ENCODE results near the gene CYP11A1. TPM values are rescaled to one million over a fixed set of nuclear protein-coding genes. Genes with fewer than 3 reads are reported as not detected.
"Not testable (repeated sequence)": the region's sequence is repeated elsewhere in the genome, so short reads cannot be mapped to it uniquely, and the experiment has no call there.

CYP11A1 gene
- total and polyA plus RNA-seq, 3 experiments from 2014 or later = not detected

- H3K9me3 ChIP-seq (ENCODE audit: low read length); H3K9me3 Mint-ChIP-seq; H3K36me3 ChIP-seq (ENCODE audit: insufficient read depth, low read length); CTCF ChIA-PET; DNase-seq; H3K4me3 ChIP-seq (ENCODE audit: low read length); H3K27me3 Mint-ChIP-seq; H3K4me3 Mint-ChIP-seq; H3K27me3 ChIP-seq (ENCODE audit: insufficient read depth, low read length, poor library complexity, severe bottlenecking); POLR2A ChIA-PET; H3K36me3 Mint-ChIP-seq: not testable (repeated sequence)
- H3K27ac Mint-ChIP-seq = peak overlapping the region in 3 of 8 donors; percentile 14 to 58 (median 38)
- peaks cover 10 to 38% (median 17%) of the 10 kb centered on the region in 3 donors for H3K4me1 Mint-ChIP-seq
- Histone ChIP-seq H3K27ac (ENCODE audit: low read depth, low read length) (peak overlapping the region; percentile 81), H3K4me1 (ENCODE audit: insufficient read depth, low read length) (peaks cover 20% of the 10 kb centered on the region)
Observed at GRCh38 chr15:74390049-74390646, 22.7 kb upstream of the CYP11A1 start.

- Histone ChIP-seq H3K36me3 (ENCODE audit: insufficient read depth, low read length) (no peaks in the 10 kb centered on the region), H3K9me3 (ENCODE audit: low read length) (no peaks in the 10 kb centered on the region), H3K4me1 (ENCODE audit: insufficient read depth, low read length) (peaks cover 27% of the 10 kb centered on the region), H3K27me3 (ENCODE audit: insufficient read depth, low read length, poor library complexity, severe bottlenecking) (no peaks in the 10 kb centered on the region), H3K27ac (ENCODE audit: low read depth, low read length) (peak overlapping the region; percentile 81), H3K4me3 (ENCODE audit: low read length) (no peak overlapping the region)
- Mint-ChIP-seq H3K4me3 (no peak overlapping the region), H3K27me3 (peaks cover 0 to 1% of the 10 kb centered on the region in 2 donors), H3K4me1 (peaks cover 17 to 42% (median 24%) of the 10 kb centered on the region in 3 donors), H3K9me3 (no peaks in the 10 kb centered on the region), H3K36me3 (no peaks in the 10 kb centered on the region), H3K27ac (peak overlapping the region in 1 of 8 donors; percentile 55)
- POLR2A ChIA-PET = no interaction called here
- CTCF ChIA-PET = interaction anchor here (1.0 kb wide), 1 partner anchor 14 kb away, joined by 5 read pairs; no protein-coding TSS in a partner anchor
- DNase-seq = no peak
Observed at GRCh38 chr15:74389241-74390048, 22.0 kb upstream of the CYP11A1 start.

GRCh38 chr15:74388363-74388951, 21.0 kb upstream of the CYP11A1 start:
- Histone ChIP-seq H3K4me1 (ENCODE audit: insufficient read depth, low read length) (peaks cover 37% of the 10 kb centered on the region), H3K36me3 (ENCODE audit: insufficient read depth, low read length) (no peaks in the 10 kb centered on the region), H3K27me3 (ENCODE audit: insufficient read depth, low read length, poor library complexity, severe bottlenecking) (no peaks in the 10 kb centered on the region), H3K4me3 (ENCODE audit: low read length) (no peak overlapping the region), H3K27ac (ENCODE audit: low read depth, low read length) (peak overlapping the region; percentile 81), H3K9me3 (ENCODE audit: low read length) (no peaks in the 10 kb centered on the region)
- H3K4me3 Mint-ChIP-seq = no peak overlapping the region
- no peak for DNase-seq
- H3K27ac Mint-ChIP-seq = no peak overlapping the region
- H3K27me3 Mint-ChIP-seq = no peaks in the 10 kb centered on the region
- H3K9me3 Mint-ChIP-seq = no peaks in the 10 kb centered on the region
- no peaks in the 10 kb centered on the region for H3K36me3 Mint-ChIP-seq
- POLR2A ChIA-PET = no interaction called here
- CTCF ChIA-PET = interaction anchor here (1.0 kb wide), 1 partner anchor 13 kb away, joined by 5 read pairs; no protein-coding TSS in a partner anchor
- peaks cover 24 to 46% (median 34%) of the 10 kb centered on the region in 3 donors for H3K4me1 Mint-ChIP-seq

GRCh38 chr15:74387621-74388362, 20.3 kb upstream of the CYP11A1 start:
- no peaks in the 10 kb centered on the region for H3K27me3 ChIP-seq (ENCODE audit: insufficient read depth, low read length, poor library complexity, severe bottlenecking)
- no peak overlapping the region for H3K4me3 ChIP-seq (ENCODE audit: low read length)
- no peaks in the 10 kb centered on the region for H3K27me3 Mint-ChIP-seq
- POLR2A ChIA-PET = no interaction called here
- H3K9me3 ChIP-seq (ENCODE audit: low read length) = no peaks in the 10 kb centered on the region
- CTCF ChIA-PET = interaction anchor here (1.0 to 1.3 kb wide), 2 partner anchors 12 to 15 kb away, joined by 3 to 5 read pairs; no protein-coding TSS in a partner anchor
- DNase-seq = no peak
- no peaks in the 10 kb centered on the region for H3K36me3 ChIP-seq (ENCODE audit: insufficient read depth, low read length)
- peak overlapping the region in 2 of 8 donors; percentile 52 to 75 for H3K27ac Mint-ChIP-seq
- peaks cover 27 to 50% (median 35%) of the 10 kb centered on the region in 3 donors for H3K4me1 Mint-ChIP-seq
- no peaks in the 10 kb centered on the region for H3K9me3 Mint-ChIP-seq
- H3K4me1 ChIP-seq (ENCODE audit: insufficient read depth, low read length) = peaks cover 42% of the 10 kb centered on the region
- no peak overlapping the region for H3K4me3 Mint-ChIP-seq
- H3K36me3 Mint-ChIP-seq = no peaks in the 10 kb centered on the region
- peak overlapping the region; percentile 81 for H3K27ac ChIP-seq (ENCODE audit: low read depth, low read length)

GRCh38 chr15:74387141-74387541, 19.7 kb upstream of the CYP11A1 start:
- ChIA-PET CTCF (interaction anchor here (1.3 kb wide), 1 partner anchor 16 kb away, joined by 3 read pairs; no protein-coding TSS in a partner anchor), POLR2A (no interaction called here)
- Histone ChIP-seq H3K27me3 (ENCODE audit: insufficient read depth, low read length, poor library complexity, severe bottlenecking) (no peaks in the 10 kb centered on the region), H3K9me3 (ENCODE audit: low read length) (no peaks in the 10 kb centered on the region), H3K27ac (ENCODE audit: low read depth, low read length) (no peak overlapping the region), H3K4me3 (ENCODE audit: low read length) (no peak overlapping the region), H3K36me3 (ENCODE audit: insufficient read depth, low read length) (no peaks in the 10 kb centered on the region), H3K4me1 (ENCODE audit: insufficient read depth, low read length) (peaks cover 42% of the 10 kb centered on the region)
- Mint-ChIP-seq H3K36me3 (no peaks in the 10 kb centered on the region), H3K4me3 (no peak overlapping the region), H3K9me3 (no peaks in the 10 kb centered on the region), H3K27ac (peak overlapping the region in 2 of 8 donors; percentile 33 to 52), H3K27me3 (no peaks in the 10 kb centered on the region), H3K4me1 (peaks cover 31 to 50% (median 35%) of the 10 kb centered on the region in 3 donors)
- no peak for DNase-seq

GRCh38 chr15:74386496-74387140, 19.2 kb upstream of the CYP11A1 start:
- peaks cover 42% of the 10 kb centered on the region for H3K4me1 ChIP-seq (ENCODE audit: insufficient read depth, low read length)
- ChIA-PET CTCF (interaction anchor here (1.3 to 6.1 kb wide), 4 partner anchors 14 to 55 kb away, joined by 3 to 163 read pairs (median 54); partner anchors contain the start of gene SEMA7A), POLR2A (no interaction called here)
- Mint-ChIP-seq H3K4me1 (peaks cover 31 to 46% (median 31%) of the 10 kb centered on the region in 3 donors), H3K4me3 (no peak overlapping the region), H3K27me3 (no peaks in the 10 kb centered on the region), H3K27ac (peak overlapping the region in 3 of 8 donors; percentile 33 to 60 (median 36)), H3K36me3 (no peaks in the 10 kb centered on the region), H3K9me3 (no peaks in the 10 kb centered on the region)
- no peak for DNase-seq
- no peak overlapping the region for H3K27ac ChIP-seq (ENCODE audit: low read depth, low read length)
- no peaks in the 10 kb centered on the region for H3K9me3 ChIP-seq (ENCODE audit: low read length)
- no peaks in the 10 kb centered on the region for H3K36me3 ChIP-seq (ENCODE audit: insufficient read depth, low read length)
- H3K4me3 ChIP-seq (ENCODE audit: low read length) = no peak overlapping the region
- no peaks in the 10 kb centered on the region for H3K27me3 ChIP-seq (ENCODE audit: insufficient read depth, low read length, poor library complexity, severe bottlenecking)

GRCh38 chr15:74385733-74386132, 18.3 kb upstream of the CYP11A1 start:
- H3K4me3 ChIP-seq (ENCODE audit: low read length) = no peak overlapping the region
- Mint-ChIP-seq H3K4me3 (peak overlapping the region in 1 of 7 donors; percentile 19), H3K9me3 (no peaks in the 10 kb centered on the region), H3K27ac (peak overlapping the region in 6 of 8 donors; percentile 43 to 96 (median 92)), H3K27me3 (peaks cover 0 to 3% of the 10 kb centered on the region in 2 donors), H3K4me1 (peaks cover 27 to 40% (median 29%) of the 10 kb centered on the region in 3 donors), H3K36me3 (no peaks in the 10 kb centered on the region)
- peaks cover 38% of the 10 kb centered on the region for H3K4me1 ChIP-seq (ENCODE audit: insufficient read depth, low read length)
- H3K27me3 ChIP-seq (ENCODE audit: insufficient read depth, low read length, poor library complexity, severe bottlenecking) = no peaks in the 10 kb centered on the region
- CTCF ChIA-PET = interaction anchor here (1.5 to 6.1 kb wide), 8 partner anchors 10 to 56 kb away, joined by 3 to 163 read pairs (median 12); partner anchors contain the start of gene SEMA7A
- POLR2A ChIA-PET = interaction anchor here (0.6 to 1.7 kb wide), 3 partner anchors 14 to 155 kb away, joined by 3 to 9 read pairs (median 4); no protein-coding TSS in a partner anchor
- peak overlapping the region; percentile 32 for H3K27ac ChIP-seq (ENCODE audit: low read depth, low read length)
- no peaks in the 10 kb centered on the region for H3K36me3 ChIP-seq (ENCODE audit: insufficient read depth, low read length)
- DNase-seq = no peak
- H3K9me3 ChIP-seq (ENCODE audit: low read length) = no peaks in the 10 kb centered on the region

Data from CD8-positive, alpha-beta memory T cell (primary cell).